Neural cell (in vitro differentiated cells): ENCODE results near the gene MLEC. TPM values are rescaled to one million over a fixed set of nuclear protein-coding genes. Genes with fewer than 3 reads are reported as not detected.

Source experiments
- H2AFZ ChIP-seq: fragments of 200-600, 300-800 bp; sonication (generic), shearing (Covaris generic); 2 replicates; pipeline ENCODE4 v1.6.0; 2014; ENCODE audit warnings: low read depth, mild to moderate bottlenecking, antibody characterized with exemption, low read length, moderate library complexity
- H3F3A ChIP-seq: fragments of 200-600 bp; shearing (Covaris generic); 2 replicates; pipeline ENCODE4 v1.6.1; 2016; ENCODE audit warnings: mild to moderate bottlenecking, moderate library complexity, mixed read lengths, antibody characterized with exemption, low read length; ENCODE audit not compliant: insufficient read depth, poor library complexity, severe bottlenecking
- H3K27ac ChIP-seq: fragments of 200-600, 300-800 bp; sonication (generic), shearing (Covaris generic); 2 replicates; pipeline ENCODE4 v1.5.1; 2014; ENCODE audit warnings: mild to moderate bottlenecking, low read length, moderate library complexity
- H3K27me3 ChIP-seq: fragments of 300-800, 200-600 bp; sonication (generic), shearing (Covaris generic); 2 replicates; pipeline ENCODE4 v1.6.0; 2014; ENCODE audit warnings: mild to moderate bottlenecking, low read depth, low read length, moderate library complexity; ENCODE audit not compliant: insufficient read depth
- H3K36me3 ChIP-seq: fragments of 300-800, 200-600 bp; sonication (generic), shearing (Covaris generic); 2 replicates; pipeline ENCODE4 v1.5.1; 2014; ENCODE audit warnings: mild to moderate bottlenecking, antibody characterized with exemption, low read length, moderate library complexity; ENCODE audit not compliant: insufficient read depth
- H3K4me2 ChIP-seq: fragments of 300-800, 200-600 bp; sonication (generic), shearing (Covaris generic); 2 replicates; pipeline ENCODE4 v1.6.0; 2014; ENCODE audit warnings: mild to moderate bottlenecking, low read length
- H3K4me3 ChIP-seq: fragments of 300-800, 200-600 bp; sonication (generic), shearing (Covaris generic); 2 replicates; pipeline ENCODE4 v1.5.1; 2014; ENCODE audit warnings: mild to moderate bottlenecking, low read length, moderate library complexity
- H3K79me2 ChIP-seq: fragments of 200-600 bp; shearing (Covaris generic); replicated peaks from 2 replicates; pipeline ENCODE4 v1.6.0; 2014; ENCODE audit warnings: mild to moderate bottlenecking, low read length, moderate library complexity; ENCODE audit not compliant: insufficient read depth
- H3K9ac ChIP-seq: fragments of 300-800, 200-600 bp; sonication (generic), shearing (Covaris generic); 2 replicates; pipeline ENCODE4 v1.6.1; 2016; ENCODE audit warnings: mild to moderate bottlenecking, low read length, mixed read lengths
- H3K9me2 ChIP-seq: fragments of 200-600 bp; shearing (Covaris generic); 2 replicates; pipeline ENCODE4 v1.6.1; 2016; ENCODE audit warnings: mild to moderate bottlenecking, low read length, mixed read lengths; ENCODE audit not compliant: insufficient read depth
- H3K9me3 ChIP-seq: fragments of 200-600, 300-800 bp; sonication (generic), shearing (Covaris generic); 2 replicates; pipeline ENCODE4 v1.6.1; 2016; ENCODE audit warnings: mild to moderate bottlenecking, mixed run types, low read length, moderate library complexity, mixed read lengths
- H4K20me1 ChIP-seq: fragments of 200-600 bp; shearing (Covaris generic); 2 replicates; pipeline ENCODE4 v1.6.1; 2016; ENCODE audit warnings: mild to moderate bottlenecking, mixed run types; ENCODE audit not compliant: insufficient read depth
- CTCF ChIP-seq: fragments of 450-650 bp; IDR thresholded peaks from 2 replicates; pipeline ENCODE4 v1.5.1; 2014; ENCODE audit warnings: antibody characterized with exemption, mild to moderate bottlenecking, moderate library complexity; ENCODE audit not compliant: poor library complexity, severe bottlenecking
- EP300 ChIP-seq: fragments of 450-650 bp; conservative IDR thresholded peaks from 2 replicates; pipeline ENCODE4 v1.6.1; 2014; ENCODE audit warnings: antibody characterized with exemption, mild to moderate bottlenecking, moderate library complexity; ENCODE audit not compliant: poor library complexity, severe bottlenecking
- EZH2 ChIP-seq: fragments of 200-600, 300-800 bp; shearing (Covaris generic), sonication (generic); IDR thresholded peaks from 2 replicates; pipeline ENCODE4 v1.6.1; 2014; ENCODE audit warnings: antibody characterized with exemption, low read length, borderline replicate concordance, mild to moderate bottlenecking; ENCODE audit not compliant: insufficient read depth, poor library complexity, severe bottlenecking
- MXI1 ChIP-seq: fragments of 450-650 bp; conservative IDR thresholded peaks from 2 replicates; pipeline ENCODE4 v1.6.1; 2014; ENCODE audit warnings: antibody characterized with exemption, mild to moderate bottlenecking; ENCODE audit not compliant: poor library complexity, severe bottlenecking
- POLR2AphosphoS5 ChIP-seq: IDR thresholded peaks from 2 replicates; pipeline ENCODE4 v1.6.1; 2012
- RAD21 ChIP-seq: fragments of 450-650 bp; conservative IDR thresholded peaks from 2 replicates; pipeline ENCODE4 v1.6.1; 2014; ENCODE audit warnings: antibody characterized with exemption, mild to moderate bottlenecking, moderate library complexity
- REST ChIP-seq: IDR thresholded peaks from 2 replicates; pipeline ENCODE4 v1.6.1; 2012; ENCODE audit warnings: borderline replicate concordance
- SMC3 ChIP-seq: fragments of 450-650 bp; conservative IDR thresholded peaks from 2 replicates; pipeline ENCODE4 v1.6.1; 2014; ENCODE audit warnings: antibody characterized with exemption, mild to moderate bottlenecking, moderate library complexity; ENCODE audit not compliant: poor library complexity
- TAF1 ChIP-seq: IDR thresholded peaks from 2 replicates; pipeline ENCODE4 v1.6.1; 2012; ENCODE audit warnings: low read depth
- polyA plus RNA-seq: library from polyadenylated mRNA; depleted of rRNA; stranded (reverse); fragments of >200 nt; gene quantifications from 2 replicates; pipeline ENCODE4 v1.2.3, GENCODE V29; 2014

The MLEC gene
- polyA plus RNA-seq, 1 donor from 2014 or later, result 33.2 TPM

- Histone ChIP-seq H3K4me3 (no peak overlapping the region), H3K36me3 (peaks cover 5% of the 10 kb centered on the region), H3K27ac (no peak overlapping the region), H3K27me3 (no peaks in the 10 kb centered on the region), H3K9me2 (no peaks in the 10 kb centered on the region), H3K9me3 (no peaks in the 10 kb centered on the region), H3F3A (no peaks in the 10 kb centered on the region), H3K4me2 (no peak overlapping the region), H3K9ac (no peak overlapping the region), H2AFZ (no peak overlapping the region), H3K79me2 (no peaks in the 10 kb centered on the region), H4K20me1 (no peaks in the 10 kb centered on the region)
- TF ChIP-seq TAF1, result no peak
- TF ChIP-seq POLR2AphosphoS5, result no peak
- TF ChIP-seq MXI1, result no peak
- TF ChIP-seq RAD21, result no peak
- no peak for TF ChIP-seq CTCF
- no peak for TF ChIP-seq EP300
Measured at GRCh38 chr12:120722784-120723183, 35.8 kb downstream of the MLEC start.

- H3K9ac ChIP-seq, result no peak overlapping the region
Measured at GRCh38 chr12:120724720-120725119, 37.8 kb downstream of the MLEC start.

More at GRCh38 chr12:120724720-120725119, 37.8 kb downstream of the MLEC start:
- no peak overlapping the region for H2AFZ ChIP-seq
- H3K27me3 ChIP-seq, result no peaks in the 10 kb centered on the region
- no peaks in the 10 kb centered on the region for H3K79me2 ChIP-seq
- H3K27ac ChIP-seq, result no peak overlapping the region
- TF ChIP-seq REST (no peak), TAF1 (no peak), SMC3 (no peak), CTCF (no peak), EZH2 (no peak), POLR2AphosphoS5 (no peak), MXI1 (no peak), RAD21 (no peak), EP300 (no peak)
- no peaks in the 10 kb centered on the region for H3K36me3 ChIP-seq
- H3K4me3 ChIP-seq, result no peak overlapping the region
- H4K20me1 ChIP-seq, result no peaks in the 10 kb centered on the region
- no peaks in the 10 kb centered on the region for H3K9me3 ChIP-seq
- H3K9me2 ChIP-seq, result no peaks in the 10 kb centered on the region
- H3K4me2 ChIP-seq, result no peak overlapping the region
- no peaks in the 10 kb centered on the region for H3F3A ChIP-seq
